ENCODE measurements around the gene RPP14.
"Not testable (repeated sequence)": the region's sequence is repeated elsewhere in the genome, so short reads cannot be mapped to it uniquely, and the experiment has no call there.

Gene RPP14

DNA sequence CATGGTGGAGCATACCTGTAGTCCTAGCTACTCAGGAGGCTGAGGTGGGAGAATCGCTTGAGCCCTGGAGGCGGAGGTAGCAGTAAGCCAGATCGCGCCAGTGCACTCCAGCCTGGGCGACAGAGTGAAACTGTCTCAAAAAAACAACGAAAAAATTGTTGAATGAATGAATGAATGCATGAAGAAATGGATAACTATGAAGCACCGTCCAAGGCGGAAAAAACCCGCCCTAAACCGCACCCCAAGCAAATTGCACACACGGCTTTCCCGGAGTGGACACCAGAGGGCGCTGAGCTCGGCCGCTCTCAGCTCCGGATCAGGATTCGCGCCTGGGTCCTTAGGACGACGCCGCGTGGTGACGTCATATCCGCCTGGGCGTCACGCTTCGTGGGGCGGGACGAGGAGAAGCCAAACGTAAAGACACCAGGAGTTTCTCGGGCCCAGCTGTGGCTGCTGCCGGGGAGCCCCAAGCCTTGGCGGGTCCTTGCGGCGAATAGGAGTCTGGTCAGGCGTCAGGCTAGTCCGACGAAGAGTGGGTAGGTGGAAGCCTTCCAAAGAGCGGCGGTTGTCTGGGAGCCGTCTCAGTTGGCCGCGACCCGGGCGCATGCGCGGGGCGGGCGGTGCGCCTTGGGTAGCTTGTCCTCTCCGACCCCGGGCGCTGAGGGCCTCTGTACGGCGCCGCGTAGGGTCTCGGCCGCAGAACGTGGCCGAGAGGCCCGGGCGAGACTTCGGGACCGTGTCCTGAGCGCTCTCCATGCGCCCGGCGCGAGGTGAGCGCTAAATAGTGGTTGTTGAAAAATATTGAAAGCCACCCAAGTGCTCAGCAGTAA, at the start of gene RPP14, which contains the start of gene HTD2:
Gene RPP14, plus strand, starts transcription at position 364 of the 830 bp plus-strand sequence. CDS start 4,085 bp downstream, outside the sequence.
Gene HTD2, plus strand, starts transcription at position 639 of the 830 bp plus-strand sequence. CDS start 11,094 bp downstream, outside the sequence.
- DNase-seq: peak; percentile 80 to 89

DNA sequence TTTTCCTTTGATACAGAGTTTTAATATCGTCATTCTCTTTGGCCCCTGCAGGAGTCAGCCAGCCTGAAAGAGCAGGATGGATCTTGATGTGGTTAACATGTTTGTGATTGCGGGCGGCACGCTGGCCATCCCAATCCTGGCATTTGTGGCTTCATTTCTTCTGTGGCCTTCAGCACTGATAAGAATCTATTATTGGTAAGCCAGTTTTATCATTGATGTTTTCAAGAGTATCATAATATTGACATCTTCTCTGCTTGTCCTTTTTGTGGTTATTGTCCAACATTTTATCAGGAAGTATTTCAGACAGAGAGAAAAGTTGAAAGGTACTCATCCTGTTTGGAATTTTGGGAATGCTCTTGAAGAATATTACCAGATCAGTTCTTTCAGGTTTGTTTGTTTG, 49.5 kb upstream of the RPP14 start:
- no peak for DNase-seq

DNA sequence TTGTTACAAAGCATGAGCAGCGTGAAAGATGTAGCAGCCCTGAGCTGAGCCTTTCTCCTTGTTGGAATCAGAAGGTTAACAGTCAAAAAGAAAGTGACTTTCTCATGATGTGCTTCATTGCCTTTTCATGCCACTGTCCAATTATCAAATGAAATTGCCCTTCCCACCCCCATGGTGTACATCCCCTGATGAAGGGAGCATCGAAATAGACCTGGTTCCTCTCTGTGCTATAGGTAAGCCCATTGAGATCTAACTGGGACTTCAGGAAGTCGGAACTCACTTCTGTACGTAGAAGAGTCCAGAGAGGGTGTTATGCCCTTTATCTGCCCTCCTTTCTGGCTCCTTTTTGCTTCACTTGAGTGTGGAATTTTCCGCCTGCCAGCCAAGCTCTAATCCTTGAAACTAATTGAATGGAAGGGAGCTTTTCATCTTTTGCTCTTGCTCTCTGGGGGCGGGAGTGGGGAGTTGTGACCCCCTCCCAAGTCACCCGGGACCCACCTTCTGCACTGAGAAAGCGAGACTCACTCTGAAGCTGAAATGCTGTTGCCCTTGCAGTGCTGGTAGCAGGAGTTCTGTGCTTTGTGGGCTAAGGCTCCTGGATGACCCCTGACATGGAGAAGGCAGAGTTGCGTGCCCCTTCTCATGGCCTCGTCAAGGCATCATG, 47.5 kb upstream of the RPP14 start:
- no peak for DNase-seq

DNA sequence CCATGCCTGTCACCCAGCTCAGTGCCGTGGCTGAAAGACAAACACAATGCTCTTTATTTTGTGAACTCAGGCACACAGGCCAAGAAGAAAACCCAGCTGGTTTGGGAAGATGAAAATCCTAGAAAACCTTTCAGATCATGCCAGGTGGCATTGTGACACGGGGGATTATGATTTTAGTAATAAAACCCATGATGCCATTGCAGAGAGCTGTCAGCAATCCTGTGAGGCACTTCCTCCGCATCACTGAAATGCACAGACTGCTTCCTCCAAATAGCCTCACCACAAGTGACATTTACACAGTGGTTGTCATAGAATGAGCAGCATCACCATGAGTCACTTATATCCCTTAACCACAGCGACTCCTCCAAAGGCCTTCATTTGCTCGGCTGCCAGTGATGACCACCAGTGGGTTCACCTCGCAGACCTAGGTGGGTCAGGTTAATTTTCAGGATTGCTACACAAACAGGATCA, 45.7 kb upstream of the RPP14 start:
- no peak for DNase-seq

GRCh38 chr3:58260733-58261132, 45.3 kb upstream of the RPP14 start:
- no peak for DNase-seq

- no peak for DNase-seq
These were observed 43.9 kb upstream of the RPP14 start for GRCh38 chr3:58261954-58262666.

DNA sequence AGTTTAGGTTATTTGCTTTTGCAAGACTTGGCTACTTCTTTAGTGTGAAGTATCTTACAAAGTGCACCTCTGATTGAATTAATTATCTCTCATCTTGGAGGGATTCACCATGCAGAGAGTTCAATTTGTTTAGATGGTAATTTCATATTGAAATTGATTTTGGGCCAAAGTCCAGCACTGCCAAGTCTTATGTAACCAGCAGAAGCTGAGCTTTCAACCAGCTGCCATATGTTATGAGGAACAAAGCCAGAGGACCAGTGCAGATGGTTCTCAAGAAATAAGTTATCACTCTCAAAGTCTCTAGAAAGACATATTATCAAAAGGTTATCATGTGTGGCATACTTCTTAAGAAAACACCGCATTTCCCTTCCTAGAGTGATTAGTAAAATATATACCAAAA, 39.5 kb upstream of the RPP14 start:
- DNase-seq: no peak

DNA sequence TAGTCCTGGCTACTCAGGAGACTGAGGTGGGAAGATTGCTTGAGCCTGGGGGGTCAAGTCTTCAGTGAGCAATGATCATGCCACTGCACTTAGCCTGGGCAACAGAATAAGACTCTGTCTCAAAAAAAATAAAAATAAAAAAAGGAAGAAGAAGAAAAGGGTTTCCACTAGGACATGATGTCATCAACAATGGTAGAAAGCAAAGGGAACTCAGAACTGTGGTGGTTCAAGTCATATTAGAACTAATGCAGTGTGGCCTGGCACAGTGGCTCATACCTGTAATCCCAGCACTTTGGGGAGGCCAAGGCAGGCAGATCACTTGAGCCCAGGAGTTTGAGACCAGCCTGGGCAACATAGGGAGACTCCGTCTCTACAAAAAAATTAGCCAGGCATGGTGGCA, 38.5 kb upstream of the RPP14 start:
- not testable (repeated sequence) for DNase-seq

DNA sequence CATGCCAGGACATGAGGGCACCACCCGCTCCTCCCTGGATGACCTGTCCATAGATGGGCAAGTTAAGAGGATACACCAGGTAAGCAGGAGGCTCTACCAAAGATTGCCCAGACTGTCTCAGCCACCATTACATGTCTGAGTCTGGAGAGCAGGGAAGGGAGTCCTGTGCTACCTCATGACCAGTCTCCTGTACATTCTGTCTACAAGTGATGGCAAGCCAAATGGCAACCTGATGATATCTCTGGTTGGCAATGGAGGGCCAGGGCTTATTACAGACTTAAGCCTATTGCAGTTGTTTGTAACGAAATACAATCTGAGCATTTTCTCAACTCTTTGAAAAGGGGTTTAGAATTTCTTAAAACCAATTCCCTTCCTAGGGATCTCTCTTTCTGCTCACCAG, 36.7 kb upstream of the RPP14 start:
- DNase-seq: no peak

GRCh38 chr3:58270485-58270884, 35.6 kb upstream of the RPP14 start:
- DNase-seq: no peak

GRCh38 chr3:58271901-58272501, 34.0 kb upstream of the RPP14 start:
- no peak for DNase-seq

- no peak for DNase-seq
These were observed 33.2 kb upstream of the RPP14 start for GRCh38 chr3:58272891-58273290.

- not testable (repeated sequence) for DNase-seq
These were observed 32.7 kb upstream of the RPP14 start for GRCh38 chr3:58273362-58273761.

GRCh38 chr3:58274027-58274614, 31.9 kb upstream of the RPP14 start:
- no peak for DNase-seq

DNA sequence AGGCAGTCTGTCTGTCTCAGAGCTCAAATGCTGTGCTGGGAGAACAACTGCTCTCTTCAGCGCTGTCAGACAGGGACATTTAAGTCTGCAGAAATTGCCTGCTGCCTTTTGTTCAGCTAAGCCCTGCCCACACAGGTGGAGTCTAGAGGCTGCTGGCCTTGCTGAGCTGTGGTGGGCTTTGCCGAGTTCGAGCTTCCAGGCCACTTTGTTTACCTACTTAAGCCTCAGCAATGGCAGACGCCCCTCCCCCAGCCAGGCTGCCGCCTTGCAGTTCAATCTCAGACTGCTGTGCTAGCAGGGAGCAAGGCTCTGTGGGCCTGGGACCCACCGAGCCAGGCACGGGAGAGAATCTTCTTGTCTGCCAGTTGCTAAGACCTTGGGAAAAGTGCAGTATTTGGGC, 25.0 kb upstream of the RPP14 start:
- DNase-seq: no peak

DNA sequence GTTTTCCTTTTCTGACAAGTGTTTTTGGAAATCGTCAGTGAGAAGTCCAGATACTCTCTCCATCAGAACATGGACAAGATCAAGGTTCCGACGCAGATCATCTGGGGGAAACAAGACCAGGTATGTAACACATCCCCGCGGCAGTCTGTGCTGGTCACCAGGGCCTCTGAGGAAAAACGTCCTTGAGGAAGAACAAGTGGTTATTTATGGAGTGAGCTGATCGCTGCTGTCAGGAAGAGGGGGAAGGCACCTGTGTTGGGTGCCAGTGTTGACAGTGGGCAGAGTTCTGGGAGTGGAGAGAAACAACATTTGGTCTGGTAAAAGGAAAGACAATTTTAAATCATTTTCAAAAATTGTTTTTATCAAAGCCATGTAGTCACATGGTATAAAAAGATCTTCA, 20.7 kb upstream of the RPP14 start:
- no peak for DNase-seq

DNA sequence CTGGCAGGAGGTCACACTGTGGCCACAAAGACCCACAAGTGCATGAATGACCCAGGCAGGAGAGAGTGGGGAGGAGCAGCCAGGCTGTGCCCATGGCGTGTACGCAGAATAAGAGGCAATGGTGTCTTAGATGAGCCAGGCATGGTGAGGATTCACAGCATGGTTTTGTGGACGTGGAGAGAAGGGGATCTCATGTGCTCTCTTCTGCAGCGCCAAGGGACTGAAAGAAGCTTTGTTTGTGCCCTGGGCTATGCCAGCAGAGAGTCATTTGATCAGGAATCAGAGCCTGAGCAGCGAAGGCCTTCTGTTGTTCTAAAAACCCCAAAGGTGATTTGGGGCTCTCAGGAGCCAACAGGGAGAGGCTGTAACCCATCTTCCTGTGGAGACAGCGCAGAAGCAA, 18.7 kb upstream of the RPP14 start:
- no peak for DNase-seq

DNA sequence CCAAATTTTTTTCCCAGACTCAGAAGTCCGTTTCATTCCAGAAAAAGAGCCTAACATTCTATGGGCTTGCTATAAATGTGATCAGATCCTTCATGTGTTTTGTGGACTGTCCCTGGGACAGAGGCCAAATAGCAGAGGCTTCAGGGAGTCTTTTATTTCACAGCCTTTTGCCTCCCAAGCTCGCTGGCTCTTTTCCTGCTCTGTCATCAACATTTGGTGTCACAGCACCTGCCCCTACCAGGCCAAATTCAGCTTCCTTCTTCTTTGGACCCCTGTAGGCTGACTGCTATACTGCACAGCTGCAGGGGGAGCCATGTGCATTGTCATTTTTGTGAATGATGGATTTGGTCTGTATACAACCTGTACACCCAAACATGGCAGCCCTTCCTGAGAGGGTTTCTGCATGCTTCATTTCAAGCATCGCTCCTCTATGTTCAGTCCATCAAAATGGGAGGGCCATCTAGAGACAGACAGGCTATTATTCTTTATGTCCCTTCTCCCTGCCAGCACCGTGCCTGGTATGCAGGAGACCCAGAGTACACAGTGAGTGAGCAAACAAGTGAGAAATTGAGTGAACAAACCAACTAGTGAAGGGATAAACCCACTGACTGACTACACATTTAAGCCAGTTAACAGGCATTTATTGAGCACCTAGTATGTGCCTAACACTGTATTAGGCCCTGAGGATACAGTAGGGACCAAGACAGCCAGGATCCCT, 17.9 kb upstream of the RPP14 start:
- DNase-seq: no peak

GRCh38 chr3:58288964-58289613, 17.0 kb upstream of the RPP14 start:
- DNase-seq: not testable (repeated sequence)

GRCh38 chr3:58290446-58290845, 15.6 kb upstream of the RPP14 start:
- DNase-seq: not testable (repeated sequence)

- no peak for DNase-seq
These were observed 14.2 kb upstream of the RPP14 start for GRCh38 chr3:58291671-58292338.
